Testis (tissue), 3 donors: ENCODE data around the gene LTBP1. TPM values are rescaled to one million over a fixed set of nuclear protein-coding genes. Genes with fewer than 3 reads are reported as not detected.

Experiments used
- DNase-seq: peaks from one replicate; pipeline ENCODE4 v3.0.0-alpha.2; 2019
- H3K27ac ChIP-seq, 2 donors: fragments of 200-600 bp; sonication (generic); one replicate each; pipeline ENCODE4 v1.5.1; 2019
- H3K27me3 ChIP-seq: fragments of 200-600 bp; sonication (generic); one replicate; pipeline ENCODE4 v1.5.1; 2019
- H3K36me3 ChIP-seq: fragments of 200-600 bp; sonication (generic); one replicate; pipeline ENCODE4 v1.5.1; 2017; ENCODE audit warnings: low read depth; ENCODE audit errors: missing control alignments
- H3K4me1 ChIP-seq: fragments of 200-600 bp; sonication (generic); one replicate; pipeline ENCODE4 v1.5.1; 2019
- H3K4me3 ChIP-seq, 2 donors: fragments of 200-600 bp; sonication (generic); one replicate each; pipeline ENCODE4 v1.5.1; 2017 to 2019
- H3K9me3 ChIP-seq: fragments of 200-600 bp; sonication (generic); one replicate; pipeline ENCODE4 v1.5.1; 2017
- POLR2A ChIP-seq: fragments of 450-650 bp; IDR thresholded peaks from one replicate; pipeline ENCODE4 v1.6.1; 2017; ENCODE audit warnings: antibody characterized with exemption, mild to moderate bottlenecking, moderate library complexity
- WGBS, 2 donors: methylation state at CpG; one replicate each; pipeline ENCODE4 v1.1.5; 2018; 5-methylcytosine and 5-hydroxymethylcytosine counted together
- intact Hi-C: fragments of 100-400 bp; cut with DNase I; formaldehyde crosslinking; loops from one replicate; pipeline ENCODE4 v1.15.1; 2023; ENCODE audit warnings: low total_unique reads
- polyA plus RNA-seq: library from polyadenylated mRNA; stranded (reverse); fragments of 350-450 nt; fragmentation: Illumina TruSeq; extraction: RNeasy Lipid Tissue Mini Kit (QIAGEN cat#74804); gene quantifications from one replicate; pipeline ENCODE4 v1.2.3, GENCODE V29; 2014; ENCODE audit warnings: low read depth, low replicate concordance; ENCODE audit not compliant: insufficient read depth
- total RNA-seq, 2 donors: library from RNA; depleted of rRNA; stranded (reverse); fragments of >200 nt; gene quantifications; one replicate each; pipeline ENCODE4 v1.2.3, GENCODE V29; 2016
- TF ChIP-seq, protein P1 (sequence below), 3 experiments: fragments of 450-650 bp in 2 of 3; fragments of 200-600 bp in 1 of 3; sonication (generic) in 1 of 3; IDR thresholded peaks; one replicate each; pipeline ENCODE4 v1.5.1; 2016 to 2019; ENCODE audit warnings: antibody characterized with exemption in 3 of 3, mild to moderate bottlenecking in 2 of 3, moderate library complexity in 1 of 3

Gene LTBP1
- total and polyA plus RNA-seq, 3 donors from 2014 or later: 39.6 to 51.5 (median 44.0) TPM

DNA sequence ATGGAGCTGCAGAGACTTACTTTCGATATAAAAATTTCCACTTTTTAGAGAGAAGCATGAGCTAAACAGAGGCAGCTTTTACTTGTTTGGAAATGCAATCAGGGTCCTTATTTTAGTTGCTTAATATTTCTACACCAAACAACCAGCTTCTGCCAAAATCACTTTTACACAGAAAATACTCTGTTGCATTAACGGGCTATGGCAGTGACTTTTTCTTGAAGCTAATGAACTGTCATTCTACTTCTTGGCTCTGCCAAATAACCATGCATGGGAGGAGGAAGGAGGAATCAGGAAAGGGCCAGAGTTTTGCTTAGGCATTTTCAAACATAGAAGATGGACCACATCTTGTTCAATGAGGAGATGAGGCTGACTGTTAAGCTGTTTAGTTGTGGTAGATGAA, 23.6 kb upstream of the LTBP1 start:
- no peak for DNase-seq
- H3K9me3 ChIP-seq: no peaks in the 10 kb centered on the region
- TF ChIP-seq POLR2A: no peak
- TF ChIP-seq, protein P1, sequence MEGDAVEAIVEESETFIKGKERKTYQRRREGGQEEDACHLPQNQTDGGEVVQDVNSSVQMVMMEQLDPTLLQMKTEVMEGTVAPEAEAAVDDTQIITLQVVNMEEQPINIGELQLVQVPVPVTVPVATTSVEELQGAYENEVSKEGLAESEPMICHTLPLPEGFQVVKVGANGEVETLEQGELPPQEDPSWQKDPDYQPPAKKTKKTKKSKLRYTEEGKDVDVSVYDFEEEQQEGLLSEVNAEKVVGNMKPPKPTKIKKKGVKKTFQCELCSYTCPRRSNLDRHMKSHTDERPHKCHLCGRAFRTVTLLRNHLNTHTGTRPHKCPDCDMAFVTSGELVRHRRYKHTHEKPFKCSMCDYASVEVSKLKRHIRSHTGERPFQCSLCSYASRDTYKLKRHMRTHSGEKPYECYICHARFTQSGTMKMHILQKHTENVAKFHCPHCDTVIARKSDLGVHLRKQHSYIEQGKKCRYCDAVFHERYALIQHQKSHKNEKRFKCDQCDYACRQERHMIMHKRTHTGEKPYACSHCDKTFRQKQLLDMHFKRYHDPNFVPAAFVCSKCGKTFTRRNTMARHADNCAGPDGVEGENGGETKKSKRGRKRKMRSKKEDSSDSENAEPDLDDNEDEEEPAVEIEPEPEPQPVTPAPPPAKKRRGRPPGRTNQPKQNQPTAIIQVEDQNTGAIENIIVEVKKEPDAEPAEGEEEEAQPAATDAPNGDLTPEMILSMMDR (IDR thresholded peaks at IDR 0.05): no peak
- H3K27me3 ChIP-seq: no peaks in the 10 kb centered on the region
- no peak overlapping the region for H3K27ac ChIP-seq
- intact Hi-C loops: no loop called here
- WGBS, 2 donors: 89 to 100% methylated on average over 2 of the region's 2 CpGs
- H3K36me3 ChIP-seq: no peaks in the 10 kb centered on the region
- no peak overlapping the region for H3K4me3 ChIP-seq
- no peaks in the 10 kb centered on the region for H3K4me1 ChIP-seq

DNA sequence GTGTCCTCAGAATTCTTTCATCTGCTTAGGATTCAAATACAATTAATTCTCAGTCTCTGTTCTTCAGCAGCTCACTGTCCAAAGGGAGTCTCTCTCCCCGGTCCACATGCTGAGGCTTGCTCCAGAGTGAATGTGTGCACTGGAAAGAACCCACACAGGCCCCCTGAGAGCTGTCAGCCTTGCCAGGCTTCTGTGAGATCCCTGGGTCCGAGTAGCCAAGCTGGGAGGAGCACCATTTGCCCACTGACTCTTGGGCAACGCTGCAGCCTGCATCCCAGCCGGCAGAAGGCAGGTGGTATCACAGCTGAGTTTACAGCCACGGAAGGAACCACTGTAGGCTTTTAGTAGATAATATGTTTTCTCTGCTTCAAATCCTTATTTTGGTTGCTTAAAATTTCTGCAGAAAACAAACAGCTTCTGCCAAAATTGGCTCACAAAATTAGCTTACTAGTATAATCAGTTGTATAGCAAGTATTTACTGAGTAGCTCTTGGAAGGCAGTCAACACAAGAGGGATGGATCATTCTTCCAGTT, 21.4 kb upstream of the LTBP1 start:
- Histone ChIP-seq H3K4me1 (no peaks in the 10 kb centered on the region), H3K9me3 (no peaks in the 10 kb centered on the region), H3K36me3 (no peaks in the 10 kb centered on the region), H3K27ac (no peak overlapping the region), H3K27me3 (no peaks in the 10 kb centered on the region), H3K4me3 (no peak overlapping the region)
- TF ChIP-seq, protein P1 (IDR thresholded peaks at IDR 0.05): no peak
- no peak for TF ChIP-seq POLR2A
- WGBS, 2 donors: 48 to 56% methylated on average over 5 of the region's 5 CpGs
- intact Hi-C loops: no loop called here
- no peak for DNase-seq

DNA sequence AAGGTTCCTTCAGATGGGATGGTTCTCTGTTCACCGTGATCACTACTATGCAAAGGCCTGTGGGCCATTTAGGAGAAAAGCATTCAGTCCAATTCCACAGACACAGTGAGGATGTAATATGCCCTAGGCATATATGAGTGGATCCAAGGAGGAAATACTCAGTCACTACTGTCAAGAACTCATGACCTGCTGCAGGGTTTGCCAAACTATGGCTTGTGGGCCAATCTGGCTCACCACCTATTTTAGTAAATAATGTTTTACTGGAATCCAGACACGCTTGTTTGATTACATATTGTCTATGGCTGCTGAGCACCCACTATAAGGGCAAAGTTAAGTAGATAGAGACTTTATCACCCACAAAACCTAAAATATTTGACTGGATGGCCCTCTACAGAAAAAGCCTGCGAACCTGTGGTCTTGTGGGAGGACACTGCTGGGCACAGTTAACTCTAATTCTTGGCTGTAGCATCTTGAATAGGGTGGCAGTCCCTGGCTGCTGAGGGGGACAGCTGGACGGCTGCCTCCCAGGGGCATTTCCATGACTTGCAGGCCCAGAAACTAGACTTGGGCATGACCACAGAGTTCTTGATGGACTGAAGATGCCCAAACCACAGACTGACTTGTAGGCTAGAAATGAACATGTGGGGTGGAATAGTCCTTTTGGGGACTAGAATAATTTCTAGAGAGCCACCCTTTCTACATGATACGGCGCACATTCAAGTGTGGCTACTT, 20.6 kb upstream of the LTBP1 start:
- WGBS, 2 donors: 88 to 97% methylated on average over 6 of the region's 6 CpGs
- Histone ChIP-seq H3K4me1 (no peaks in the 10 kb centered on the region), H3K36me3 (no peaks in the 10 kb centered on the region), H3K27me3 (no peaks in the 10 kb centered on the region), H3K27ac (no peak overlapping the region), H3K4me3 (no peak overlapping the region), H3K9me3 (no peaks in the 10 kb centered on the region)
- no peak for DNase-seq
- TF ChIP-seq, protein P1 (IDR thresholded peaks at IDR 0.05): no peak
- no peak for TF ChIP-seq POLR2A
- intact Hi-C loops: no loop called here

DNA sequence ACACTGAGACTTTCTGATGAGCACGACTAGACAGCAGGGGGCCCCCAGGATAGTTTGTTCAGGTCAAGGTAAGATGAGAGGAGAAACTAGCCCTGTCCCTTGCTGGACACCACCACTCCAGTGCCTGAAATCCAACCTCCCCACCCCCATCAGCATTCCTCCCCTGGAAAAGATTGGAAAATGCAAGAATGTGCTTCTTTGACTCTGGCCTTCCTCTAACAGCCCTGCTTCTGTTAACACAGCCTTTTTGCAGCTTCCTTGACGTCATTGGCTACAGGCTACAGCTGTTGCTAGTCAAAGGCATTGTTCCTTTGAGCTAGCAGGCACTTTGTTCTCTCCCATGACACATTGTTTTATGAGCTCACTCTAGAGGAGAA, 20.1 kb upstream of the LTBP1 start:
- Histone ChIP-seq H3K36me3 (no peaks in the 10 kb centered on the region), H3K9me3 (no peaks in the 10 kb centered on the region), H3K4me1 (no peaks in the 10 kb centered on the region), H3K27me3 (no peaks in the 10 kb centered on the region), H3K27ac (no peak overlapping the region), H3K4me3 (no peak overlapping the region)
- TF ChIP-seq POLR2A: no peak
- TF ChIP-seq, protein P1 (IDR thresholded peaks at IDR 0.05): no peak
- intact Hi-C loops: no loop called here
- WGBS, 2 donors: 59 to 76% methylated on average over 2 of the region's 2 CpGs
- no peak for DNase-seq

DNA sequence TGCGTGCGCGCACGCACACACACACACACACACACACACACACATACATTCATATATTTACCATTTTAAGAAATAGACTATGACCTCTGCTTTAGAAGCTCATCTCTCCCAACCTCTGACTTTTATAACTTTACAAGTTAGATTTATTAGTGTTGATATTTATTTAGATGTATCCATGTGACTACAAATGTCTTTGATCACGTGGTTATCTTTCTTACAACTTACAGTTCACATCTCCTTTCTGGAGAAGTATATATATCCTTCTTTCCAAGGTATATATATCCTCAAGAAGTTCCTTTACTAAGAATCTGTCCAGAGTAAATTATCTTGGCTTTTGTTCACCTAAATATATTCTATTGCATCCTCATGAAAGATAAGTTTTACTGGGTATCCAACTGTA, 16.3 kb upstream of the LTBP1 start:
- H3K4me1 ChIP-seq: no peaks in the 10 kb centered on the region
- no peaks in the 10 kb centered on the region for H3K36me3 ChIP-seq
- WGBS, 2 donors: 78 to 80% methylated on average over 5 of the region's 5 CpGs
- no peak for DNase-seq
- TF ChIP-seq POLR2A: no peak
- TF ChIP-seq, protein P1 (IDR thresholded peaks at IDR 0.05): no peak
- no peaks in the 10 kb centered on the region for H3K27me3 ChIP-seq
- H3K27ac ChIP-seq: no peak overlapping the region
- intact Hi-C loops: no loop called here
- no peaks in the 10 kb centered on the region for H3K9me3 ChIP-seq
- no peak overlapping the region for H3K4me3 ChIP-seq
